HL-60/S4 treated with phorbol 12-myristate 13-acetate at 8.2 ng/mL for 4 days and 3 days (cell line): ENCODE results near the gene AGO3.
"Not testable (repeated sequence)": the region's sequence is repeated elsewhere in the genome, so short reads cannot be mapped to it uniquely, and the experiment has no call there.

Experiments
- in situ Hi-C: fragments of 300-500 bp; cut with MboI; formaldehyde crosslinking; loops from 2 replicates; pipeline ENCODE4 v1.15.0; 2022; ENCODE audit warnings: low sequenced_read_pairs

The AGO3 gene

GRCh38 chr1:35930593-35931445 is at the start of gene AGO3:
TSS of gene AGO3 (plus strand) at chr1:35931105. CDS start at chr1:35931427, 322 bp downstream.
- in situ Hi-C loops = no loop called here

GRCh38 chr1:35881850-35882273 is 49.0 kb upstream of the AGO3 start:
- in situ Hi-C loops = no loop called here

- in situ Hi-C loops = no loop called here
Observed at GRCh38 chr1:35882586-35882944, 48.3 kb upstream of the AGO3 start.

GRCh38 chr1:35882945-35883634 is 47.8 kb upstream of the AGO3 start, which contains the start of gene AGO1:
TSS of gene AGO1 (plus strand) at chr1:35883209. CDS start at chr1:35883422, 213 bp downstream.
- in situ Hi-C loops = no loop called here

GRCh38 chr1:35883635-35884101 is 47.2 kb upstream of the AGO3 start:
- in situ Hi-C loops = no loop called here

- in situ Hi-C loops = no loop called here
Observed at GRCh38 chr1:35884934-35885333, 46.0 kb upstream of the AGO3 start.

GRCh38 chr1:35885961-35886558 is 44.8 kb upstream of the AGO3 start:
- in situ Hi-C loops = no loop called here

- in situ Hi-C loops = no loop called here
Observed at GRCh38 chr1:35886577-35887431, 44.1 kb upstream of the AGO3 start.

GRCh38 chr1:35887508-35887907 is 43.4 kb upstream of the AGO3 start:
- in situ Hi-C loops = no loop called here

GRCh38 chr1:35888255-35888654 is 42.6 kb upstream of the AGO3 start:
- in situ Hi-C loops = no loop called here

- in situ Hi-C loops = not testable (repeated sequence)
Observed at GRCh38 chr1:35888981-35889380, 41.9 kb upstream of the AGO3 start.

GRCh38 chr1:35893051-35893879 is 37.6 kb upstream of the AGO3 start:
- in situ Hi-C loops = no loop called here

GRCh38 chr1:35894183-35894582 is 36.7 kb upstream of the AGO3 start:
- in situ Hi-C loops = no loop called here

- in situ Hi-C loops = no loop called here
Observed at GRCh38 chr1:35894656-35895055, 36.2 kb upstream of the AGO3 start.

GRCh38 chr1:35899941-35900340 is 31.0 kb upstream of the AGO3 start:
- in situ Hi-C loops = no loop called here

GRCh38 chr1:35901235-35901634 is 29.7 kb upstream of the AGO3 start:
- in situ Hi-C loops = no loop called here

- in situ Hi-C loops = no loop called here
Observed at GRCh38 chr1:35902671-35903070, 28.2 kb upstream of the AGO3 start.

- in situ Hi-C loops = no loop called here
Observed at GRCh38 chr1:35914717-35915116, 16.2 kb upstream of the AGO3 start.

- in situ Hi-C loops = no loop called here
Observed at GRCh38 chr1:35915693-35916092, 15.2 kb upstream of the AGO3 start.

GRCh38 chr1:35923791-35924221 is 7.1 kb upstream of the AGO3 start:
- in situ Hi-C loops = no loop called here
